ENCODE measurements around the gene UBE2E2.

DNA sequence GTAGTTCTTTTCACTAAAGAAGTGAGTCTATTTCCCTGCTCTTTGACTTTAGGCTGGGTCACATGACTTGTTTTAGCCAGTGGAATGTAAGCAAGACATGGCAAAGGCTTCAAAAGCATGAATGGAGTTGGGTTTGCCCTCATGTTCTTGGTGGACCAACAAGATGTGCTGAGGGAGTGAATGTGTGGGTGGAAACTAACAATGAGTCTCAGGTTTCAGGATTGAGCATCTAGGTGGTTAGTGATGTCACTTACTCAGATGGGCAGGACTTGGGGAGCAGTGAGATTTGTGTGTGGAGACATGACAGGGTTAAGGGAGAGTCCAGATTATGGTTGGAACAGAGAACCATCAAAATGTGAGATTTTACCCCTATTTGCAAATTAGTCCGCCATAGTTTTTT is 421.2 kb downstream of the UBE2E2 start:
- TF ChIP-seq ARNTL (CRISPR knock-in tag; IDR thresholded peaks at IDR 0.05; ENCODE audit: borderline replicate concordance, low read depth) (no peak), ZFP3 (CRISPR knock-in tag; IDR thresholded peaks at IDR 0.05) (no peak), RARB (CRISPR knock-in tag; IDR thresholded peaks at IDR 0.05) (no peak), ZNF8 (CRISPR knock-in tag; IDR thresholded peaks at IDR 0.05) (no peak), OSR1 (CRISPR knock-in tag; IDR thresholded peaks at IDR 0.05) (no peak), ZFP30 (CRISPR knock-in tag; IDR thresholded peaks at IDR 0.05) (no peak), ZNF70 (CRISPR knock-in tag; IDR thresholded peaks at IDR 0.05) (no peak), TOX (CRISPR knock-in tag; IDR thresholded peaks at IDR 0.05; ENCODE audit: borderline replicate concordance) (no peak), ZC3H10 (CRISPR knock-in tag; IDR thresholded peaks at IDR 0.05) (no peak)
- TF ChIP-seq, protein P1, sequence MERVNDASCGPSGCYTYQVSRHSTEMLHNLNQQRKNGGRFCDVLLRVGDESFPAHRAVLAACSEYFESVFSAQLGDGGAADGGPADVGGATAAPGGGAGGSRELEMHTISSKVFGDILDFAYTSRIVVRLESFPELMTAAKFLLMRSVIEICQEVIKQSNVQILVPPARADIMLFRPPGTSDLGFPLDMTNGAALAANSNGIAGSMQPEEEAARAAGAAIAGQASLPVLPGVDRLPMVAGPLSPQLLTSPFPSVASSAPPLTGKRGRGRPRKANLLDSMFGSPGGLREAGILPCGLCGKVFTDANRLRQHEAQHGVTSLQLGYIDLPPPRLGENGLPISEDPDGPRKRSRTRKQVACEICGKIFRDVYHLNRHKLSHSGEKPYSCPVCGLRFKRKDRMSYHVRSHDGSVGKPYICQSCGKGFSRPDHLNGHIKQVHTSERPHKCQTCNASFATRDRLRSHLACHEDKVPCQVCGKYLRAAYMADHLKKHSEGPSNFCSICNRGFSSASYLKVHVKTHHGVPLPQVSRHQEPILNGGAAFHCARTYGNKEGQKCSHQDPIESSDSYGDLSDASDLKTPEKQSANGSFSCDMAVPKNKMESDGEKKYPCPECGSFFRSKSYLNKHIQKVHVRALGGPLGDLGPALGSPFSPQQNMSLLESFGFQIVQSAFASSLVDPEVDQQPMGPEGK (CRISPR knock-in tag; IDR thresholded peaks at IDR 0.05; ENCODE audit: borderline replicate concordance), result no peak
- TF ChIP-seq, protein P2, sequence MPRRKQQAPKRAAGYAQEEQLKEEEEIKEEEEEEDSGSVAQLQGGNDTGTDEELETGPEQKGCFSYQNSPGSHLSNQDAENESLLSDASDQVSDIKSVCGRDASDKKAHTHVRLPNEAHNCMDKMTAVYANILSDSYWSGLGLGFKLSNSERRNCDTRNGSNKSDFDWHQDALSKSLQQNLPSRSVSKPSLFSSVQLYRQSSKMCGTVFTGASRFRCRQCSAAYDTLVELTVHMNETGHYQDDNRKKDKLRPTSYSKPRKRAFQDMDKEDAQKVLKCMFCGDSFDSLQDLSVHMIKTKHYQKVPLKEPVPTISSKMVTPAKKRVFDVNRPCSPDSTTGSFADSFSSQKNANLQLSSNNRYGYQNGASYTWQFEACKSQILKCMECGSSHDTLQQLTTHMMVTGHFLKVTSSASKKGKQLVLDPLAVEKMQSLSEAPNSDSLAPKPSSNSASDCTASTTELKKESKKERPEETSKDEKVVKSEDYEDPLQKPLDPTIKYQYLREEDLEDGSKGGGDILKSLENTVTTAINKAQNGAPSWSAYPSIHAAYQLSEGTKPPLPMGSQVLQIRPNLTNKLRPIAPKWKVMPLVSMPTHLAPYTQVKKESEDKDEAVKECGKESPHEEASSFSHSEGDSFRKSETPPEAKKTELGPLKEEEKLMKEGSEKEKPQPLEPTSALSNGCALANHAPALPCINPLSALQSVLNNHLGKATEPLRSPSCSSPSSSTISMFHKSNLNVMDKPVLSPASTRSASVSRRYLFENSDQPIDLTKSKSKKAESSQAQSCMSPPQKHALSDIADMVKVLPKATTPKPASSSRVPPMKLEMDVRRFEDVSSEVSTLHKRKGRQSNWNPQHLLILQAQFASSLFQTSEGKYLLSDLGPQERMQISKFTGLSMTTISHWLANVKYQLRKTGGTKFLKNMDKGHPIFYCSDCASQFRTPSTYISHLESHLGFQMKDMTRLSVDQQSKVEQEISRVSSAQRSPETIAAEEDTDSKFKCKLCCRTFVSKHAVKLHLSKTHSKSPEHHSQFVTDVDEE (CRISPR knock-in tag; IDR thresholded peaks at IDR 0.05), result no peak
- TF ChIP-seq, protein P3, sequence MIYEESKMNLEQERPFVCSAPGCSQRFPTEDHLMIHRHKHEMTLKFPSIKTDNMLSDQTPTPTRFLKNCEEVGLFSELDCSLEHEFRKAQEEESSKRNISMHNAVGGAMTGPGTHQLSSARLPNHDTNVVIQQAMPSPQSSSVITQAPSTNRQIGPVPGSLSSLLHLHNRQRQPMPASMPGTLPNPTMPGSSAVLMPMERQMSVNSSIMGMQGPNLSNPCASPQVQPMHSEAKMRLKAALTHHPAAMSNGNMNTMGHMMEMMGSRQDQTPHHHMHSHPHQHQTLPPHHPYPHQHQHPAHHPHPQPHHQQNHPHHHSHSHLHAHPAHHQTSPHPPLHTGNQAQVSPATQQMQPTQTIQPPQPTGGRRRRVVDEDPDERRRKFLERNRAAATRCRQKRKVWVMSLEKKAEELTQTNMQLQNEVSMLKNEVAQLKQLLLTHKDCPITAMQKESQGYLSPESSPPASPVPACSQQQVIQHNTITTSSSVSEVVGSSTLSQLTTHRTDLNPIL (CRISPR knock-in tag; IDR thresholded peaks at IDR 0.05; ENCODE audit: low read depth), result no peak
